SK-N-SH treated with all-trans-retinoic acid at 6 μM for 48 hours (cell line): Measurements from ENCODE around the gene SELENOK.

ENCODE experiments used
- ATAC-seq: fragments of 200-7000 bp; cut with Tn5 transposase; 3 replicates; pipeline ENCODE4 v1.9.1; 2020; ENCODE audit warnings: mild to moderate bottlenecking, moderate library complexity
- ARNTL ChIP-seq: fragments of 450-650 bp; formaldehyde crosslinking; IDR thresholded peaks from 2 replicates; pipeline ENCODE4 v1.5.0; 2020; ENCODE audit warnings: low read depth, mild to moderate bottlenecking, moderate library complexity, borderline replicate concordance
- BACH2 ChIP-seq: fragments of 250-450 bp; sonication (Bioruptor Pico); IDR thresholded peaks from 2 replicates; pipeline ENCODE4 v1.9.0; 2021; ENCODE audit warnings: mild to moderate bottlenecking, borderline replicate concordance
- CREB5 ChIP-seq: fragments of 250-450 bp; sonication (Bioruptor Pico); IDR thresholded peaks from 2 replicates; pipeline ENCODE4 v1.5.1; 2020; ENCODE audit warnings: low read depth, mild to moderate bottlenecking, moderate library complexity
- CSDC2 ChIP-seq: fragments of 250-450 bp; sonication (Bioruptor Pico); IDR thresholded peaks from 2 replicates; pipeline ENCODE4 v1.5.0; 2020; ENCODE audit warnings: mild to moderate bottlenecking, moderate library complexity
- CSRNP3 ChIP-seq: fragments of 250-450 bp; sonication (Bioruptor Pico); IDR thresholded peaks from 2 replicates; pipeline ENCODE4 v1.5.1; 2021; ENCODE audit warnings: mild to moderate bottlenecking, moderate library complexity
- GLIS3 ChIP-seq: fragments of 250-450 bp; sonication (Bioruptor Pico); IDR thresholded peaks from 2 replicates; pipeline ENCODE4 v1.5.0; 2020; ENCODE audit warnings: mild to moderate bottlenecking, moderate library complexity
- ISL1 ChIP-seq: fragments of 250-450 bp; sonication (Bioruptor Pico); IDR thresholded peaks from 2 replicates; pipeline ENCODE4 v2.1.2; 2022; ENCODE audit warnings: mild to moderate bottlenecking, moderate library complexity
- OSR1 ChIP-seq: fragments of 250-450 bp; sonication (Bioruptor Pico); IDR thresholded peaks from 2 replicates; pipeline ENCODE4 v1.8.0; 2022; ENCODE audit warnings: moderate library complexity, mild to moderate bottlenecking, inconsistent platforms
- PATZ1 ChIP-seq: fragments of 250-450 bp; sonication (Bioruptor Pico); IDR thresholded peaks from 2 replicates; pipeline ENCODE4 v1.8.0; 2020; ENCODE audit warnings: mild to moderate bottlenecking, moderate library complexity, borderline replicate concordance
- POU6F1 ChIP-seq: fragments of 250-450 bp; sonication (Bioruptor Pico); IDR thresholded peaks from 2 replicates; pipeline ENCODE4 v1.8.0; 2021; ENCODE audit warnings: low read depth, mild to moderate bottlenecking, moderate library complexity, borderline replicate concordance
- PPARA ChIP-seq: fragments of 250-450 bp; sonication (Bioruptor Pico); IDR thresholded peaks from 2 replicates; pipeline ENCODE4 v1.5.0; 2020; ENCODE audit warnings: mild to moderate bottlenecking, borderline replicate concordance
- RARB ChIP-seq: fragments of 250-450 bp; sonication (Bioruptor Pico); IDR thresholded peaks from 2 replicates; pipeline ENCODE4 v1.8.0; 2021; ENCODE audit warnings: mild to moderate bottlenecking, moderate library complexity
- SNAI2 ChIP-seq: fragments of 250-450 bp; sonication (Bioruptor Pico); IDR thresholded peaks from 2 replicates; pipeline ENCODE4 v1.5.0; 2020; ENCODE audit warnings: mild to moderate bottlenecking, moderate library complexity
- TCF4 ChIP-seq: fragments of 250-450 bp; sonication (Bioruptor Pico); IDR thresholded peaks from 2 replicates; pipeline ENCODE4 v1.8.0; 2021; ENCODE audit warnings: mild to moderate bottlenecking, moderate library complexity, borderline replicate concordance
- TOX ChIP-seq: fragments of 250-450 bp; sonication (Bioruptor Pico); IDR thresholded peaks from 2 replicates; pipeline ENCODE4 v1.8.0; 2021; ENCODE audit warnings: mild to moderate bottlenecking, moderate library complexity, borderline replicate concordance
- TSHZ2 ChIP-seq: fragments of 250-450 bp; sonication (Bioruptor Pico); IDR thresholded peaks from 2 replicates; pipeline ENCODE4 v1.5.0; 2020; ENCODE audit warnings: mild to moderate bottlenecking, moderate library complexity
- ZC3H10 ChIP-seq: fragments of 250-450 bp; sonication (Bioruptor Pico); IDR thresholded peaks from 2 replicates; pipeline ENCODE4 v1.5.1; 2021; ENCODE audit warnings: mild to moderate bottlenecking, moderate library complexity
- ZFP3 ChIP-seq: fragments of 250-450 bp; sonication (Bioruptor Pico); IDR thresholded peaks from 2 replicates; pipeline ENCODE4 v1.5.0; 2020; ENCODE audit warnings: mild to moderate bottlenecking, moderate library complexity
- ZFP30 ChIP-seq: fragments of 450-650 bp; formaldehyde crosslinking; IDR thresholded peaks from 2 replicates; pipeline ENCODE4 v1.5.0; 2022; ENCODE audit warnings: mild to moderate bottlenecking, moderate library complexity
- ZNF565 ChIP-seq: fragments of 450-650 bp; formaldehyde crosslinking; conservative IDR thresholded peaks from 2 replicates; pipeline ENCODE4 v1.5.0; 2020; ENCODE audit warnings: low read depth, mild to moderate bottlenecking, moderate library complexity
- ZNF8 ChIP-seq: fragments of 450-650 bp; formaldehyde crosslinking; IDR thresholded peaks from 2 replicates; pipeline ENCODE4 v1.5.0; 2020; ENCODE audit warnings: mild to moderate bottlenecking, moderate library complexity

Gene SELENOK

GRCh38 chr3:53865732-53866499, 25.7 kb downstream of the SELENOK start:
- ATAC-seq: no peak
- TF ChIP-seq CREB5 (CRISPR knock-in tag) (no peak), PPARA (CRISPR knock-in tag) (no peak), GLIS3 (CRISPR knock-in tag) (no peak), ARNTL (CRISPR knock-in tag) (no peak), ZC3H10 (CRISPR knock-in tag) (no peak), PATZ1 (no peak), ZFP3 (CRISPR knock-in tag) (no peak), ISL1 (CRISPR knock-in tag) (no peak), SNAI2 (no peak), ZNF565 (no peak), TOX (CRISPR knock-in tag) (no peak), TCF4 (CRISPR knock-in tag) (no peak), BACH2 (CRISPR knock-in tag) (no peak), OSR1 (CRISPR knock-in tag) (no peak), TSHZ2 (CRISPR knock-in tag) (no peak), ZNF8 (CRISPR knock-in tag) (no peak), ZFP30 (CRISPR knock-in tag) (no peak)

GRCh38 chr3:53863145-53863544, 28.5 kb downstream of the SELENOK start:
- ATAC-seq: no peak
- TF ChIP-seq CSDC2 (CRISPR knock-in tag) (no peak), BACH2 (CRISPR knock-in tag) (no peak), OSR1 (CRISPR knock-in tag) (no peak), RARB (no peak), CSRNP3 (CRISPR knock-in tag) (no peak), GLIS3 (CRISPR knock-in tag) (no peak), POU6F1 (no peak), ZNF565 (no peak), ISL1 (CRISPR knock-in tag) (no peak), ZNF8 (CRISPR knock-in tag) (no peak), ZFP3 (CRISPR knock-in tag) (no peak), TSHZ2 (CRISPR knock-in tag) (no peak), ARNTL (CRISPR knock-in tag) (no peak)
